ENCODE results near the gene KIAA1217. TPM values are rescaled to one million over a fixed set of nuclear protein-coding genes. Genes with fewer than 3 reads are reported as not detected.

The KIAA1217 gene
- polyA plus RNA-seq, 3 donors, result not detected

DNA sequence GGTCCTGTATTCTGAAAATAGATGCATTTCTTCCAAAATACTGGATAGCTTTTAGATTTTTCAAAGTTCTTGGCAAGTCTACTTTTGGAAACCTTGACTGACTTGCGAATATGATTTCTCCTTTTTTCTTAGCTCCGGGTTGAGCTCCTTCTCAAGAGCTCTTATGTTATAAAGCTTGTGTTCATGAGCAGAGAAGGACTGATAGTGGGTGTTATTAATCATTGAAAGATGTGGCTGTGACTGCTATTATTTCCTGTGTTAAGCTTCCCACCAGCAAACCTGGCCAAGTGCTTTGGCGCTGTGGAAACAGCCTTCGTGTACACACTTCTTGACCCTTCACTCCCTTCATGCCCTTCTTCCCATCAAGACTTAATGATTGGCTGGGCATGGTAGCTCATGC lies 98.2 kb downstream of the KIAA1217 start:
- H3K9ac ChIP-seq (ENCODE audit: insufficient read depth, low read length, poor library complexity, severe bottlenecking), result no peak overlapping the region
- H3K36me3 Mint-ChIP-seq, result no peaks in the 10 kb centered on the region
- H3K36me3 ChIP-seq (replicated peaks in 1 of 2; ENCODE audit: control insufficient read depth in 1 of 2, insufficient read depth in 2 of 2, low read length in 2 of 2), result no peaks in the 10 kb centered on the region
- TF ChIP-seq CTCF (IDR thresholded peaks at IDR 0.05), result no peak
- no peak overlapping the region for H3K4me2 ChIP-seq (replicated peaks; ENCODE audit: extremely low read depth, low read length, poor library complexity, severe bottlenecking)
- no peak overlapping the region for H3K4me3 ChIP-seq (replicated peaks in 1 of 3; ENCODE audit: low read depth in 2 of 3, low read length in 3 of 3)
- WGBS (ENCODE audit: insufficient coverage), result no CpG with 5 or more reads among the region's 4 CpGs
- no peak overlapping the region for H3K27ac Mint-ChIP-seq
- H3K79me2 ChIP-seq (ENCODE audit: insufficient read depth, low read length), result no peaks in the 10 kb centered on the region
- H2AFZ ChIP-seq (ENCODE audit: insufficient read depth, low read depth, low read length, poor library complexity, severe bottlenecking), result no peak overlapping the region
- no peaks in the 10 kb centered on the region for H3K9me3 ChIP-seq (replicated peaks in 1 of 2; ENCODE audit: control insufficient read depth in 1 of 2, insufficient read depth in 1 of 2, low read length in 2 of 2)
- no peaks in the 10 kb centered on the region for H3K4me1 ChIP-seq (ENCODE audit: control insufficient read depth in 1 of 2, insufficient read depth in 2 of 2, low read length in 2 of 2)
- intact Hi-C loops (cut with micrococcal nuclease), result no loop called here
- H3K27me3 ChIP-seq (ENCODE audit: control insufficient read depth in 2 of 2, insufficient read depth in 2 of 2, low read length in 2 of 2), result no peaks in the 10 kb centered on the region
- H3K4me3 Mint-ChIP-seq, result no peak overlapping the region
- H3K27ac ChIP-seq (ENCODE audit: low read depth in 1 of 2, low read length in 2 of 2), result no peak overlapping the region
- no peaks in the 10 kb centered on the region for H3K4me1 Mint-ChIP-seq
- H3K9me3 Mint-ChIP-seq, result peaks cover 0 to 19% (median 6%) of the 10 kb centered on the region in 7 donors
- no peaks in the 10 kb centered on the region for H4K20me1 ChIP-seq (ENCODE audit: insufficient read depth, low read length)
- no peak for DNase-seq
- H3K27me3 Mint-ChIP-seq (ENCODE audit: low read depth in 3 of 3), result peaks cover 0 to 2% (median 0%) of the 10 kb centered on the region in 3 donors

DNA sequence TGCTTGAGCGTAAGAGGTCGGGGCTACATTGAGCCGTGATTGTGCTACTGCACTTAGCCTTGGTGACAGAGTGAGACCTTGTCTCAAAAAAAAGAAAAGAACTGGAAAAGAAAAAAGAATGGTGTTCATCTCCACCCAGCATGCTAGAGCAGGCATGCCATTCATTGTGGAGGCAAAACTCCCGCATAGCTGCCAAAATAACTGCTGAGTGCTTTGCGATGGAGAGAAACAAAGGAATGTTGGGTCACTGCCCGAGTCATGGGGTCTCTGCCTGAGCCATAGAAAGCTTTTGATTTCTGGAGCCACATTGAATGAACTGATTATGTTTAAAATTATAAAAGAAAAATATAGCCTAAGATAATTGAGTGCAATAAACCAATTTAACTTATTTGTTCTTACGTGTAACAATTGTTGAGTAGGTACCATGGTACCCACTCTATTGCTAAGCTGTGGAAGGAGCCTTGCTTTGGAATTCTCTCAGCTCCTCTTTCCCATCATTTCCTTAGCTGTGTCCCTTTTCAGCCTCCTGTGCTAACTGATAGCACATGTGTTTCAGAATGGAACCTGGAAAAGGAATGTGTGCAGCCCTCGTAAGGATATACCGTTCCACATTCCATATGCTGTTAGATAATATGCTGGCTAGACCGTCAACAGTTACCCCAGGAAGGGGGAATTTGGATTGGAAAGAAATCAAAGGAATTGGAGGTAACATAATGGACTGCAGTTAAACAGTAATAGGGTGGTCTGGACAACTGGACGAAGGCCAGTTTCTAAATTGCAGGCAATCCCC lies 99.0 kb downstream of the KIAA1217 start:
- intact Hi-C loops (cut with micrococcal nuclease), result no loop called here
- H3K9me3 Mint-ChIP-seq, result peaks cover 0 to 19% (median 5%) of the 10 kb centered on the region in 7 donors

More for the DNA sequence above, 99.0 kb downstream of the KIAA1217 start:
- no peaks in the 10 kb centered on the region for H3K27me3 ChIP-seq (ENCODE audit: control insufficient read depth in 2 of 2, insufficient read depth in 2 of 2, low read length in 2 of 2)
- no peaks in the 10 kb centered on the region for H3K4me1 ChIP-seq (ENCODE audit: control insufficient read depth in 1 of 2, insufficient read depth in 2 of 2, low read length in 2 of 2)
- no peak overlapping the region for H3K4me3 ChIP-seq (replicated peaks in 1 of 3; ENCODE audit: low read depth in 2 of 3, low read length in 3 of 3)
- no peak overlapping the region for H3K4me2 ChIP-seq (replicated peaks; ENCODE audit: extremely low read depth, low read length, poor library complexity, severe bottlenecking)
- no peaks in the 10 kb centered on the region for H3K36me3 Mint-ChIP-seq
- 89% methylated on average over 6 of the region's 11 CpGs for WGBS (ENCODE audit: insufficient coverage)
- H3K4me1 Mint-ChIP-seq, result no peaks in the 10 kb centered on the region
- H3K27ac ChIP-seq (ENCODE audit: low read depth in 1 of 2, low read length in 2 of 2), result no peak overlapping the region
- peaks cover 0 to 2% (median 2%) of the 10 kb centered on the region in 3 donors for H3K27me3 Mint-ChIP-seq (ENCODE audit: low read depth in 3 of 3)
- no peak for DNase-seq
- H4K20me1 ChIP-seq (ENCODE audit: insufficient read depth, low read length), result no peaks in the 10 kb centered on the region
- no peak for TF ChIP-seq CTCF (IDR thresholded peaks at IDR 0.05)
- no peak overlapping the region for H3K9ac ChIP-seq (ENCODE audit: insufficient read depth, low read length, poor library complexity, severe bottlenecking)
- no peaks in the 10 kb centered on the region for H3K9me3 ChIP-seq (replicated peaks in 1 of 2; ENCODE audit: control insufficient read depth in 1 of 2, insufficient read depth in 1 of 2, low read length in 2 of 2)
- H2AFZ ChIP-seq (ENCODE audit: insufficient read depth, low read depth, low read length, poor library complexity, severe bottlenecking), result no peak overlapping the region
- H3K4me3 Mint-ChIP-seq, result no peak overlapping the region
- no peaks in the 10 kb centered on the region for H3K36me3 ChIP-seq (replicated peaks in 1 of 2; ENCODE audit: control insufficient read depth in 1 of 2, insufficient read depth in 2 of 2, low read length in 2 of 2)
- H3K79me2 ChIP-seq (ENCODE audit: insufficient read depth, low read length), result no peaks in the 10 kb centered on the region
- H3K27ac Mint-ChIP-seq, result no peak overlapping the region
